B cell (primary cell): ENCODE results near the gene CADM1. TPM values are rescaled to one million over a fixed set of nuclear protein-coding genes. Genes with fewer than 3 reads are reported as not detected.

Source experiments
- ATAC-seq: fragments of 200-7000 bp; cut with Tn5 transposase; one replicate; pipeline ENCODE4 v1.10.0; 2021; ENCODE audit warnings: low read depth, mild to moderate bottlenecking, moderate number of reproducible peaks, moderate library complexity
- CTCF ChIA-PET: fragments of 350-600 bp; sonication (Branson Sonifier 250); formaldehyde crosslinking; loops from one replicate; lab custom pipeline; 2021; ENCODE audit warnings: antibody characterized with exemption, inconsistent platforms; lab: Charles Lee
- POLR2A ChIA-PET: fragments of 350-600 bp; sonication (Branson Sonifier 250); formaldehyde crosslinking; loops from one replicate; lab custom pipeline; 2021; ENCODE audit warnings: antibody characterized with exemption; lab: Charles Lee
- DNase-seq: peaks from one replicate; pipeline ENCODE4 v3.0.0; 2013
- H2AFZ ChIP-seq: 2 replicates; pipeline ENCODE4 v1.6.1; 2012; ENCODE audit warnings: mild to moderate bottlenecking, low read depth, low read length; ENCODE audit not compliant: insufficient read depth, poor library complexity, severe bottlenecking
- H3K27ac ChIP-seq, 2 donors: 1 replicate in 1 of 2; 2 replicates in 1 of 2; pipeline ENCODE4 v1.5.1; 2012 to 2013; ENCODE audit warnings: low read length in 2 of 2, mild to moderate bottlenecking in 2 of 2, moderate library complexity in 1 of 2
- H3K27me3 ChIP-seq, 4 experiments: fragments of 200-600 bp in 1 of 4; sonication (generic) in 1 of 4; replicated peaks in 1 of 4; 1 replicate in 2 of 4; 2 replicates in 2 of 4; pipeline versions ENCODE4 v1.6.1 to v1.7.0; 2013 to 2016; ENCODE audit warnings: low read length in 3 of 4, mild to moderate bottlenecking in 2 of 4, mixed read lengths in 1 of 4, moderate library complexity in 1 of 4; ENCODE audit not compliant: insufficient read depth in 4 of 4, control insufficient read depth in 3 of 4; ENCODE audit errors: control extremely low read depth in 1 of 4
- H3K36me3 ChIP-seq, 2 experiments: replicated peaks in 1 of 2; 1 replicate in 1 of 2; 2 replicates in 1 of 2; pipeline versions ENCODE4 v1.6.1 to v1.7.1; 2013; ENCODE audit warnings: low read length in 1 of 2; ENCODE audit not compliant: insufficient read depth in 2 of 2, control insufficient read depth in 1 of 2; ENCODE audit errors: control extremely low read depth in 1 of 2, extremely low read depth in 1 of 2
- H3K4me1 ChIP-seq, 2 donors: fragments of 200-600 bp in 1 of 2; sonication (generic) in 1 of 2; 1 replicate in 1 of 2; 2 replicates in 1 of 2; pipeline versions ENCODE4 v1.5.1 to v1.6.1; 2013 to 2017; ENCODE audit warnings: low read length in 2 of 2; ENCODE audit not compliant: control insufficient read depth in 2 of 2, insufficient read depth in 2 of 2
- H3K4me2 ChIP-seq: replicated peaks from 2 replicates; pipeline ENCODE3; 2012; ENCODE audit warnings: mild to moderate bottlenecking, low read depth, low read length; ENCODE audit not compliant: poor library complexity, severe bottlenecking
- H3K4me3 ChIP-seq, 5 experiments: fragments of 200-600 bp in 1 of 5; sonication (generic) in 1 of 5; 1 replicate in 3 of 5; 2 replicates in 2 of 5; pipeline versions ENCODE4 v1.5.1 to v1.7.0; 2011 to 2016; ENCODE audit warnings: low read length in 4 of 5, mild to moderate bottlenecking in 4 of 5, low read depth in 2 of 5, control low read depth in 1 of 5, moderate library complexity in 1 of 5; ENCODE audit not compliant: insufficient read depth in 1 of 5; ENCODE audit errors: control extremely low read depth in 1 of 5, extremely low read depth in 1 of 5
- H3K79me2 ChIP-seq: fragments of 200-600 bp; sonication (generic); one replicate; pipeline ENCODE4 v1.6.0; 2016; ENCODE audit warnings: low read length; ENCODE audit not compliant: control insufficient read depth, insufficient read depth
- H3K9ac ChIP-seq: fragments of 200-600 bp; sonication (generic); 2 replicates; pipeline ENCODE4 v1.6.1; 2017; ENCODE audit warnings: mild to moderate bottlenecking, low read length, moderate library complexity
- H3K9me3 ChIP-seq, 3 donors: one replicate each; pipeline versions ENCODE4 v1.6.1 to v1.7.1; 2013; ENCODE audit warnings: low read length in 2 of 3; ENCODE audit not compliant: control insufficient read depth in 2 of 3, insufficient read depth in 1 of 3; ENCODE audit errors: control extremely low read depth in 1 of 3
- H4K20me1 ChIP-seq: 2 replicates; pipeline ENCODE4 v1.6.0; 2012; ENCODE audit warnings: mild to moderate bottlenecking, low read length; ENCODE audit not compliant: insufficient read depth, control insufficient read depth, poor library complexity, severe bottlenecking
- H3K27ac Mint-ChIP-seq: one replicate; pipeline ENCODE4 v1.8.0; 2021; ENCODE audit warnings: mixed read lengths
- H3K27me3 Mint-ChIP-seq: one replicate; pipeline ENCODE4 v1.8.0; 2021; ENCODE audit warnings: mixed read lengths
- H3K4me1 Mint-ChIP-seq: one replicate; pipeline ENCODE4 v1.8.0; 2021; ENCODE audit warnings: mixed read lengths
- H3K4me3 Mint-ChIP-seq: one replicate; pipeline ENCODE4 v1.8.0; 2021; ENCODE audit warnings: mixed read lengths
- H3K9me3 Mint-ChIP-seq: one replicate; pipeline ENCODE4 v1.8.0; 2022; ENCODE audit warnings: mixed read lengths; ENCODE audit not compliant: insufficient read depth
- EZH2 ChIP-seq: IDR thresholded peaks from 2 replicates; pipeline ENCODE4 v1.6.1; 2012; ENCODE audit warnings: borderline replicate concordance, low read depth, mild to moderate bottlenecking, moderate library complexity, low read length; ENCODE audit not compliant: insufficient read depth, poor library complexity, severe bottlenecking
- WGBS: methylation state at CpG from one replicate; pipeline ENCODE4 v1.1.5; 2013; ENCODE audit warnings: missing lambda C conversion rate; ENCODE audit not compliant: insufficient coverage; 5-methylcytosine and 5-hydroxymethylcytosine counted together
- intact Hi-C: fragments of 100-400 bp; cut with micrococcal nuclease; formaldehyde crosslinking; loops from one replicate; pipeline ENCODE4 v1.10.0; 2022
- polyA plus RNA-seq: library from polyadenylated mRNA; depleted of rRNA; stranded (reverse); fragments of >200 nt; gene quantifications from 2 replicates; pipeline ENCODE4 v1.2.3, GENCODE V29; 2012
- total RNA-seq, 2 donors: library from RNA; stranded (reverse); fragments of 120-200 nt in 1 of 2; gene quantifications; 1 replicate in 1 of 2; 2 replicates in 1 of 2; pipeline versions ENCODE4 v1.2.3 to v1.2.4, GENCODE V29; 2013 to 2022
- TF ChIP-seq, protein P1 (sequence below): fragments of 200-600 bp; IDR thresholded peaks from one replicate; pipeline ENCODE4 v1.8.0; 2022; ENCODE audit warnings: antibody characterized with exemption, mild to moderate bottlenecking

Gene CADM1
- total and polyA plus RNA-seq, 2 donors (not counting 1 experiment from before 2014, with no cell fraction given) = 0.43 to 0.49 TPM

DNA sequence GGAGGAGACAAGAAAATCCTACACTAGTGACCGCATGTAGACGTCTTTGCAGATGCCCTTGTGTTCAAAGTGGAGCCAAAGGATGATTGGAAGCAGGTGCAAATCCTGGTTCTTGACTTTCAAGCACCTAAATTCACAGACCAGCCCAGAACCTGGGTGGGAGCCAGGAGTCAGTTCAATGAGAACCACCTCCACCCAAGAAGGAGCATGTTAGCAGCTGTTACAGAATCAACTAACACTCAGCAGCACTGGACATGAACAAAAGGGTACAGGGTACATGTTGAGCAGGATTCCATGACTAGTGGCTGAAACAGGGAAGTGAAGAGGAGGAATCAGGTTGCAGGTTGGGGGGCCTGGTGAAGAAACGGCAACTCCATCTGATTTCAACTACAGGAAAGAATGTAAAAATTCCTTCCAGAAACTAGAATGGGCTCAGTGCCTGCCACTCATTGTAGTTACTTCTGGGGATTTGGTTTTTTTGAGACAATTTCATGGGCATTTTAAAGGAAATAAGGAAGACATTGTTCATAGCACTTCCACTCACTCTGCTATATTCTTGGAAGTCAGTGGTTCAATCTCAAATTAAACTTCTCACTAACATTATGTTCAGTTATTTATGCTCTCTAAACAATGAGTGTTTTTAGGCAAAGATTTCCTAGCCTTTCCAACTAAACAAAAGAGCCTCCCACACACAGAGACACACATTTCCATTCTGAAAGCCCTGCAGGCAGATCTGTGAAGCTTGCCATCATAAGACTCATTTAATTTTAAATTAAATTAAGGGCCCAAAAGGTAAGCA, 173.3 kb downstream of the CADM1 start:
- no peak overlapping the region for H3K9ac ChIP-seq
- H3K9me3 ChIP-seq = no peaks in the 10 kb centered on the region
- no peaks in the 10 kb centered on the region for H3K36me3 ChIP-seq
- DNase-seq (no peak), ATAC-seq (no peak)
- CTCF ChIA-PET = no interaction called here
- no peak overlapping the region for H3K27ac ChIP-seq
- no peak overlapping the region for H3K4me2 ChIP-seq
- no peaks in the 10 kb centered on the region for H3K27me3 ChIP-seq
- POLR2A ChIA-PET = no interaction called here
- Mint-ChIP-seq H3K4me1 (no peaks in the 10 kb centered on the region), H3K27me3 (no peaks in the 10 kb centered on the region), H3K9me3 (no peaks in the 10 kb centered on the region), H3K4me3 (no peak overlapping the region), H3K27ac (no peak overlapping the region)
- no peaks in the 10 kb centered on the region for H3K79me2 ChIP-seq
- no peak overlapping the region for H3K4me3 ChIP-seq
- TF ChIP-seq, protein P1, sequence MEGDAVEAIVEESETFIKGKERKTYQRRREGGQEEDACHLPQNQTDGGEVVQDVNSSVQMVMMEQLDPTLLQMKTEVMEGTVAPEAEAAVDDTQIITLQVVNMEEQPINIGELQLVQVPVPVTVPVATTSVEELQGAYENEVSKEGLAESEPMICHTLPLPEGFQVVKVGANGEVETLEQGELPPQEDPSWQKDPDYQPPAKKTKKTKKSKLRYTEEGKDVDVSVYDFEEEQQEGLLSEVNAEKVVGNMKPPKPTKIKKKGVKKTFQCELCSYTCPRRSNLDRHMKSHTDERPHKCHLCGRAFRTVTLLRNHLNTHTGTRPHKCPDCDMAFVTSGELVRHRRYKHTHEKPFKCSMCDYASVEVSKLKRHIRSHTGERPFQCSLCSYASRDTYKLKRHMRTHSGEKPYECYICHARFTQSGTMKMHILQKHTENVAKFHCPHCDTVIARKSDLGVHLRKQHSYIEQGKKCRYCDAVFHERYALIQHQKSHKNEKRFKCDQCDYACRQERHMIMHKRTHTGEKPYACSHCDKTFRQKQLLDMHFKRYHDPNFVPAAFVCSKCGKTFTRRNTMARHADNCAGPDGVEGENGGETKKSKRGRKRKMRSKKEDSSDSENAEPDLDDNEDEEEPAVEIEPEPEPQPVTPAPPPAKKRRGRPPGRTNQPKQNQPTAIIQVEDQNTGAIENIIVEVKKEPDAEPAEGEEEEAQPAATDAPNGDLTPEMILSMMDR = no peak
- TF ChIP-seq EZH2 = no peak
- H2AFZ ChIP-seq = no peak overlapping the region
- H4K20me1 ChIP-seq = no peaks in the 10 kb centered on the region
- intact Hi-C loops = no loop called here
- no peaks in the 10 kb centered on the region for H3K4me1 ChIP-seq
- WGBS = 100% methylated on average over 1 of the region's 3 CpGs

DNA sequence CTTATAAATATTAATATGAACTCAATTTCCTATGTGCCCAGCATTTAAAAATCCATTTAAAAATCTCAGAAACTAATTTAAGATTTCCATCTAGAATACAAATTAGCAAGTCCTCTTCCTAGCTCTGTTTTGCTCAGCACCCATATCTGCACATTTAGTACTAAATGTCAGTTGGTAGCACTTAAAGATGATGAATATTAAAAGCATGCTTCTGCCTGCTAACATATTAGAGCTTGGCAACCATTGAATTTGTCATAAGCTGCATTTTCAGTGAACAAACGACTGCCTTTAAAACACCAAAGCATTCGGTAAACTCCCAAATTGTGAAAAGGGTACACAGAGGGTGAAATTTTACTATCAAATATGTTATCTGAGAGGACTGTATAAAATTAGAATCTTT, 177.7 kb downstream of the CADM1 start:
- Histone ChIP-seq H3K4me1 (peaks cover 0 to 3% of the 10 kb centered on the region in 2 donors), H3K27ac (no peak overlapping the region), H3K4me3 (no peak overlapping the region), H2AFZ (no peak overlapping the region), H3K36me3 (no peaks in the 10 kb centered on the region), H4K20me1 (no peaks in the 10 kb centered on the region), H3K9me3 (no peaks in the 10 kb centered on the region), H3K4me2 (no peak overlapping the region), H3K27me3 (no peaks in the 10 kb centered on the region), H3K9ac (no peak overlapping the region), H3K79me2 (no peaks in the 10 kb centered on the region)
- ChIA-PET POLR2A (no interaction called here), CTCF (interaction anchor here (0.7 kb wide), 1 partner anchor 38 kb away, joined by 3 read pairs; no protein-coding TSS in a partner anchor)
- no peaks in the 10 kb centered on the region for H3K4me1 Mint-ChIP-seq
- H3K27me3 Mint-ChIP-seq = peaks cover 3% of the 10 kb centered on the region
- H3K27ac Mint-ChIP-seq = no peak overlapping the region
- ATAC-seq (no peak), DNase-seq (no peak)
- TF ChIP-seq, protein P1 = no peak
- no peak for TF ChIP-seq EZH2
- no peak overlapping the region for H3K4me3 Mint-ChIP-seq
- WGBS = no CpG with 5 or more reads among the region's 2 CpGs
- intact Hi-C loops = no loop called here
- no peaks in the 10 kb centered on the region for H3K9me3 Mint-ChIP-seq
